NCI-H2196 (cell line): Measurements from ENCODE around the gene MRPL42.
"Not testable (repeated sequence)": the region's sequence is repeated elsewhere in the genome, so short reads cannot be mapped to it uniquely, and the experiment has no call there.

Source experiments
- DNase-seq: peaks from one replicate; lab custom pipeline; 2025; ENCODE audit not compliant: unreplicated experiment; lab: John Stamatoyannopoulos, UW

The MRPL42 gene

DNA sequence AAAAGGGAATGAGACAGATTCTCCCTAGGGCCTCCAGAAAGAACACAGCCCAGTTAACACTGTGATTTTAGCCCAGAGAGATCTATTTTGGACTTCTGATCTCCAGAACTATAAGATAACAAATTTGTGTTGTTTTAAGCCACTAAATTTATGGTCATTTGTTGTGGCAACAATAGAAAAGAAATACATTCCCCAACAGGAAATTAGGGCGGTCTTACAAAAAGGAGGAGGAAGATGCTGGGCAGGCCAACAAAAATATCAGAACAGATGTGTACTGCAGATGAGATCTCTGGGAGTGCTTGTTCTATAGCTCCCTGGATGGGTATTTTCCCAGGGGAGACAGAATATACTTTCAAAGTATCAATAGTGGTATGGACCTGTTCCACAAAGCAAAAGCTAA lies 73.2 kb downstream of the MRPL42 start:
- DNase-seq, result no peak

DNA sequence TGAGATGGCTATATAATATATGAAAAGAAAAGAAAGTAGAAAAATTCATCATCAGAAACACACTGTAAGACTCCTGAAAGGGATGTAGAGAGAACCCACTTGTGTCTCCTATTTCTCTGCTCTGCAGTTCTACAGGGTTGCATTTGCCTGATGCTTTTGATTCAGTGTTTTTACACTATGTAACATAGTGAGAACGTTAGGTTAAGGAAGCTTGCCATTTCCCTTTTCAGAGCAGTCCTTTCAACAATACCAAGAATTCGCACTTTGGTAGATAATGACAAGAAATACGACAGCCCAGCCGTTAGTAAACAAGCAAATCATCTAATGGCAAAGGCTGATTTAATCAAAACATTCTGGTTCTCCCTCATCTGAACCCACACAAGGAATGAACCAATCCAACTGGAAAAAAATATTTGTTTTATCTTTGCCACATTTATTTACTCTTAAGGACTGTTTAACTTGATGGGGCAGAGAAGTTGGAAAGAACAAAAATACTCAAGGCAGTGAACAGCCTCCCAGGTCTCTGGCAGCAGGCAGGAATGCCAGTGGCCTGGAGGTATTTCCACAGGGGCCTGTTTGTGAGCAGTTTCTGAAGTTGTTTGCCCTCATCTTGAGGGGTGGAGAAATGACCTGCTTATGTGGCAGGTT lies 74.4 kb downstream of the MRPL42 start:
- no peak for DNase-seq

DNA sequence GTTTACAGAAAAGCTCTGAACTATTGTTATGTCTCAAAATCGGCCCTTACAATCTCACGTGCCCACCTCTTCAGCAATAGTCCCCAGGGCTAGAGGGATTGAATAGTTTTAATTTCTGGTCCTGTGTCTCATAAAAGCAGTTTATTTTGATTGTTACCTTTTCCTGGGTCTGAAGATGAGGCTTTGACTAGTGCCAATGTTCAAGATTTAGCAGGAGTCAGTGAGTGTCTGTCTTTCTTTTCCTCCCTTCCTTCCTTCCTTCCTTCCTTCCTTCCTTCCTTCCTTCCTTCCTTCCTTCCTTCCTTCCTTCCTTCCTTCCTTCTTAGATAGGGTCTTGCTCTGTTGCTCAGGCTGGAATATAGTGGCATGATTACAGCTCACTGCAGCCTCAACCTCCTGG lies 80.5 kb downstream of the MRPL42 start:
- DNase-seq, result no peak

DNA sequence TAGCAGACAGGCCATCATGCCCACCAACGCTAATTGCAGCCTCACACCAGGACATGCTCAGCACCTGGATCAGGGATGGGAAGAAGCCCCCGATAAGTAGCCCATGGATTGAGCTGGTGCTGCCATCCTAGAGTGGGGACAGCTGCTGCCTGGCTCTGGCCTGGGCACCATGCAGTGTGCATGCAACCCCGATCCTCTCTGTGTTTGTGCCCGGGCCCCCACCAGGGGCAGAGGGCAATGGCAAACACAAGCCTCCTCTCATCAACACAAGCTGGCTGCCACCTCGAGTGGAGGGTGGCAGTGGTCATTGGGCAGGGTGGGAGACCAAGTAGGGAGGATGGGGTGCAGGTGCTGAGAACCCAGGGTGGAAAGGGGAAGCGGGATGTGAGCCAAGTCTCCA lies 81.9 kb downstream of the MRPL42 start:
- no peak for DNase-seq

DNA sequence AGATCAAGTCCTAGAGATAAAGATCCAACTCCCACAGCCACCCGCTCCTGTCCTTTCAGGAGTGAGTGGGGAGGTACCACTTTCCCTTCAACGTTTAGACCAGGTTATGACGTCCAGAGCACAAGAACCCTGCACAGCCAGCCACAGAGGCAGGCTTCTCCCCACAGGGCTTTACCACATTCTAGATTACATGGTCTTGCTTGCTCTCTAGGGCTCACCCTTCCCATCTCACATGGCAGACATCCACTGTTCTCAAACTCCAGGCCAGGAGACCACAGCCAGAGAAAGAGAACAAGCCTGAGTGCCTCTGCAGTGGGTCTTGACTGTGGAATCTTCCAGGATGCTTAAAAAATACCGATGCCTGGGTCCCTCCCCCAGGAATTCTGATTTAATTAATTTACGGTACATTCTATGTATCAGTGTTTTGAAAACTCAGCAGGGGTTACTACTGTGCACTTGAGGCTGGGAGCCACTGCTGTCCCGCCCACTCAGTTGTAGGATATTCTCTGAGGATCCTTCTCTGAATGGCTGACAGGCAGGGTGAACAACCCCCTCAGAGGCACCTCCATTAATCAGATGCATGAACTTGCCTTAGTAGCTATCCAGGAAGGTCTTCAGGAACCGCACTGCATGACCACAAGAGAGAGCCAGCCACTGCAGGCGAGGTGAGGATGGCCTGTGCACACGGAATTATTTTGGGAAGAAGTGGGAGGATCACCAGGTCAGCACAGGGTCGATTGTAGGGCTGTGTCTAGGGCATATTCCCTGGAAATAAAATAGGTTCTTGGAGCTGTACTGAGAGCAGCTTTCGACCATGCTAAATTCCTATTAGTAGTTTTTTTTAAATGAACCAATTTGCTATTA lies 83.7 kb downstream of the MRPL42 start:
- no peak for DNase-seq

DNA sequence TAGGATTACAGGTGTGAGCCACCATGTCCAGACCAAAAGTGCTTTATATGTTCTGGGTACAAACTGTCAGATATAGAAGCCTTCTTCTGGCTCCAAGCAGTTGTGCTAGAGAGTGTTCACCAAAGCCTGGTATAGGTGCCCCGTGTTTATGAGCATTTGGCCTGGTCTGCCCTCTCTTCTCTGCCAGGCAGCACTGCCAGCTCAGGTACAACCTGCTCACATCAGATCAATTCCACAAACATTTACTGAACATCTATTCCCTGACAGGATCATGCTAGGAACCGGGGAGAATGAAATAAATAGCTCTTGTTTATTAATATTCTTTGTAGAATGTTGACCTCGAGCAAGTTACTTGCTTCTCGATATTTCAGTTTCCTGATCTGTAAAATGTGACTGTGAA lies 85.1 kb downstream of the MRPL42 start:
- no peak for DNase-seq

DNA sequence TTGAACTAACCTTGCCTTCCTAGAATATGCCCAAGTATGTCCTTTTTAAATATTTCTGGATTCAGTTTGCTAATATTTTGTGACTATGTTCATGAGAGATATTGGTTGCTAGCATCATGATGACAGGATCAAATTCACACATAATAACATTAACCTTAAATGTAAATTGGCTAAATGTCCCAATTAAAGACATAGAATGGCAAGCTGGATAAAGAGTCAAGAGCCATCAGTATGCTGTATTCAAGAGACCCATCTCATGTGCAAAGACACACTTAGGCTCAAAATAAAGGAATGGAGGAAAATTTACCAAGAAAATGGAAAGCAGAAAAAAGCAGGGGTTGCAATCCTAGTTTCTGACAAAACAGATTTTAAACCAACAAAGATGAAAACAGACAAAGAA lies 90.6 kb downstream of the MRPL42 start:
- not testable (repeated sequence) for DNase-seq

DNA sequence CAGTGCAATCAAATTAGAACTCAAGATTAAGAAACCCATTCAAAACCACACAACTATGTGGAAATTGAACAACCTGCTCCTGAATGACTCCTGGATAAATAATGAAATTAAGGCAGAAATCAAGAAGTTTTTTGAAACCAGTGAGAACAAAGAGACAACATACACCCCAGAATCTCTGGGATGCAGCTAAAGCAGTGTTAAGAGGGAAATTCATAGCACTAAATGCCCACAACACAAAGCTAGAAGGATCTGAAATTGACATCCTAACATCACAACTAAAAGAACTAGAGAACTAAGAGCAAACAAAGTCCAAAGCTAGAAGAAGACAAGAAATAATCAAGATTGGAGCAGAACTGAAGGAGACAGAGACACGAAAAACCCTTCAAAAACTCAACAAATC lies 91.4 kb downstream of the MRPL42 start:
- DNase-seq, result not testable (repeated sequence)

DNA sequence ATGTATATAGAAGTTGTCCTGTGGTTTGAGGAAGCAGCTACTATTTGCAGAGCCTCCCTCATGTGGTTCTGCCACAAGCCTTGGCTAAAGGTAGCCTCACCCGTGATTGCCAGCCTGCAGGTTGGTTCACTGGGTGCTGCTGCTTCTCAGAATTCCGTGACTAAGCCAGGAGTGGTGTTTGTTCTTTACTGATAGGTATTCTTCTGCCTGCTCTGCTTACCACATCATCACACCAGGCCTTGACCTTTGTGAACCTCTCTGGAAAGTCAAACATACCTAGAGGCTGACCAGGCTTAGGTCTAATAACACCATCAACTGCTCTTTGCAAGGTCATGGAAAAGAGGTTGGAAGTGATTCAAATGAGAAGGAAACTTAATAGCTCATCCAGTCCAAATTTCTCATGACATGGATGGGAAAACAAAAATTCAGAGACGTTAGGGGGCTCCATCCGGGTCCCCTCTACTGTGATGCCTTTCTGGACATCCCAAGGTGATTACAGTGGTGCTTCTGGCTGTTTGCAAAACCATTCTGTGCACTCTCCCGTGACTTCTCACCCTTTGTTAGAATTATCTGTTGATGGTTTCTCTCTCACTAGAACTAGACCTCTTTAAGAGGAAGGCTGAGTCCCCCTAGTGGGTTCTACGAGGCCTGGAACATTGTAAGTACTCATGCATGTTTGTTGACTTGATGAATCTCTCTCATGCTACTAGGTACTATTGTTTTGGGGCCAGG lies 96.7 kb downstream of the MRPL42 start:
- DNase-seq, result no peak

DNA sequence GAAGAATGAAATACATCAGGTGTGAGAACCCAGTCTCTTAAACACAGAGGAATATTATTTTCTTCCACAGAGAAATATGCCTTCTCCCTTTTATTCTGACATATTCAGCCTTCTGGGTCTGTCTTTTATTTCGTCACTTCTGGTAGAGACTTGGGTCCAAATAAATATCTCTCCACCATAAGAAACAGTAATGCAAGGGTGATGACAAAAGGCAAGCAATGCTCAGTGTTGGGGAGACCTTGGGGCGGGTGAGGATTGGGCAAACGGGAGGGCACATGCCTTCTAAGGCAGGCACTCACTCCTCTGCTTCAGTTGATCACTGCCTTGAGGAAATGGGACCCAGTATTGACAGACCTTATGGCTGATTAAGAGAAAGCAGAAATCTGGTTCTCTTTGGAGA lies 98.4 kb downstream of the MRPL42 start:
- DNase-seq, result no peak
